IMR-90 (cell line): ENCODE data around the gene IRF2. TPM values are rescaled to one million over a fixed set of nuclear protein-coding genes. Genes with fewer than 3 reads are reported as not detected.

ENCODE experiments used
- ATAC-seq: fragments of 200-7000 bp; cut with Tn5 transposase; 2 replicates; pipeline ENCODE4 v1.9.1; 2020; ENCODE audit warnings: low read depth, mild to moderate bottlenecking, moderate library complexity
- BruUV-seq: library from RNA; stranded (reverse); fragments of 400-500 nt; replicated peaks from 2 replicates; lab custom pipeline; 2021; lab: Mats Ljungman, UMichigan
- CTCF ChIA-PET: fragments of 300-600 bp; formaldehyde crosslinking; extraction: SDS; loops from one replicate; lab custom pipeline; 2021; ENCODE audit warnings: antibody characterized with exemption; lab: Yijun Ruan, JAX
- POLR2A ChIA-PET: fragments of 300-600 bp; sonication (Branson Sonifier 250); formaldehyde crosslinking; loops from one replicate; lab custom pipeline; 2022; ENCODE audit warnings: antibody characterized with exemption; ENCODE audit not compliant: unreplicated experiment; lab: Charles Lee
- DNase-seq: peaks from one replicate; pipeline ENCODE4 v3.0.0; 2013
- H2AFZ ChIP-seq: replicated peaks from 2 replicates; pipeline ENCODE3; 2013; ENCODE audit warnings: low read length, mild to moderate bottlenecking; ENCODE audit not compliant: poor library complexity
- H2AK5ac ChIP-seq: 2 replicates; pipeline ENCODE4 v1.6.1; 2013; ENCODE audit warnings: low read depth, low read length, inconsistent platforms
- H2AK9ac ChIP-seq: replicated peaks from 2 replicates; pipeline ENCODE3; 2013; ENCODE audit warnings: mild to moderate bottlenecking, low read depth, low read length, moderate library complexity; ENCODE audit not compliant: poor library complexity
- H2BK120ac ChIP-seq: 2 replicates; pipeline ENCODE4 v1.6.1; 2013; ENCODE audit warnings: low read depth, low read length, inconsistent platforms
- H2BK15ac ChIP-seq: 3 replicates; pipeline ENCODE4 v1.6.1; 2013; ENCODE audit warnings: low read depth, low read length, inconsistent platforms
- H2BK20ac ChIP-seq: 2 replicates; pipeline ENCODE4 v1.6.1; 2013; ENCODE audit warnings: low read depth, mild to moderate bottlenecking, inconsistent platforms, low read length, moderate library complexity
- H2BK5ac ChIP-seq: 2 replicates; pipeline ENCODE4 v1.6.1; 2013; ENCODE audit warnings: mild to moderate bottlenecking, low read depth, low read length, inconsistent platforms; ENCODE audit not compliant: poor library complexity, severe bottlenecking
- H3K14ac ChIP-seq: replicated peaks from 2 replicates; pipeline ENCODE4 v1.6.1; 2013; ENCODE audit warnings: low read depth, low read length, inconsistent platforms
- H3K18ac ChIP-seq: 2 replicates; pipeline ENCODE4 v1.6.1; 2013; ENCODE audit warnings: low read depth, low read length, control low read depth
- H3K23ac ChIP-seq: 2 replicates; pipeline ENCODE4 v1.6.1; 2013; ENCODE audit warnings: low read depth, low read length, inconsistent platforms
- H3K27ac ChIP-seq: 2 replicates; pipeline ENCODE4 v1.5.1; 2013; ENCODE audit warnings: mild to moderate bottlenecking, control low read depth, low read length; ENCODE audit not compliant: insufficient read depth
- H3K27me3 ChIP-seq: 2 replicates; pipeline ENCODE4 v1.6.1; 2013; ENCODE audit warnings: low read length; ENCODE audit not compliant: control insufficient read depth, insufficient read depth
- H3K36me3 ChIP-seq: 2 replicates; pipeline ENCODE4 v1.6.1; 2013; ENCODE audit warnings: low read length, mixed read lengths; ENCODE audit not compliant: control insufficient read depth, insufficient read depth
- H3K4ac ChIP-seq: 2 replicates; pipeline ENCODE4 v1.6.1; 2013; ENCODE audit warnings: low read depth, low read length, inconsistent platforms
- H3K4me1 ChIP-seq: 2 replicates; pipeline ENCODE4 v1.6.1; 2013; ENCODE audit warnings: low read length, mixed read lengths; ENCODE audit not compliant: control insufficient read depth, insufficient read depth
- H3K4me2 ChIP-seq: 2 replicates; pipeline ENCODE4 v1.6.1; 2013; ENCODE audit warnings: low read depth, mild to moderate bottlenecking, control low read depth, low read length, moderate library complexity
- H3K4me3 ChIP-seq: 2 replicates; pipeline ENCODE4 v1.5.1; 2013; ENCODE audit warnings: low read depth, mild to moderate bottlenecking, control low read depth, low read length, moderate library complexity; ENCODE audit not compliant: insufficient read depth
- H3K56ac ChIP-seq: 2 replicates; pipeline ENCODE4 v1.6.1; 2013; ENCODE audit warnings: low read length, inconsistent platforms; ENCODE audit not compliant: insufficient read depth; ENCODE audit errors: extremely low read depth
- H3K79me1 ChIP-seq, 2 experiments: 2 replicates each; pipeline ENCODE4 v1.6.1; 2013; ENCODE audit warnings: low read length in 2 of 2, inconsistent platforms in 1 of 2, low read depth in 1 of 2
- H3K9ac ChIP-seq: 2 replicates; pipeline ENCODE4 v1.6.1; 2013; ENCODE audit warnings: low read depth, low read length, control low read depth
- H3K9me1 ChIP-seq: 2 replicates; pipeline ENCODE4 v1.6.1; 2013; ENCODE audit warnings: low read length, inconsistent platforms; ENCODE audit not compliant: insufficient read depth
- H3K9me3 ChIP-seq: 2 replicates; pipeline ENCODE4 v1.6.1; 2013; ENCODE audit warnings: low read length; ENCODE audit not compliant: control insufficient read depth, insufficient read depth
- H4K20me1 ChIP-seq: 2 replicates; pipeline ENCODE4 v1.6.1; 2013; ENCODE audit warnings: low read length, inconsistent platforms; ENCODE audit not compliant: insufficient read depth
- H4K5ac ChIP-seq: 2 replicates; pipeline ENCODE4 v1.6.1; 2013; ENCODE audit warnings: mild to moderate bottlenecking, low read depth, low read length, control low read depth
- H4K8ac ChIP-seq, 2 experiments: 2 replicates each; pipeline ENCODE4 v1.6.1; 2013; ENCODE audit warnings: low read depth in 2 of 2, low read length in 2 of 2, control low read depth in 1 of 2, inconsistent platforms in 1 of 2
- H4K91ac ChIP-seq: 2 replicates; pipeline ENCODE4 v1.6.1; 2013; ENCODE audit warnings: low read depth, low read length, inconsistent platforms; ENCODE audit not compliant: insufficient read depth
- BHLHE40 ChIP-seq: fragments of 150-350 bp; IDR thresholded peaks from 2 replicates; pipeline ENCODE4 v1.6.1; 2016; ENCODE audit warnings: mild to moderate bottlenecking, low read depth, low read length
- CEBPB ChIP-seq: IDR thresholded peaks from 2 replicates; pipeline ENCODE4 v1.6.1; 2012; ENCODE audit warnings: low read depth, low read length, improper control_type of control experiment
- CHD1 ChIP-seq: IDR thresholded peaks from 2 replicates; pipeline ENCODE4 v1.6.1; 2012; ENCODE audit warnings: low read depth, low read length, improper control_type of control experiment
- MAZ ChIP-seq: IDR thresholded peaks from 2 replicates; pipeline ENCODE4 v1.6.1; 2012; ENCODE audit warnings: low read depth, mild to moderate bottlenecking, low read length, improper control_type of control experiment, moderate library complexity, borderline replicate concordance
- MXI1 ChIP-seq: IDR thresholded peaks from 2 replicates; pipeline ENCODE4 v1.6.1; 2012; ENCODE audit warnings: low read depth, mild to moderate bottlenecking, low read length, moderate library complexity, borderline replicate concordance
- POLR2A ChIP-seq: IDR thresholded peaks from 2 replicates; pipeline ENCODE4 v1.6.1; 2012; ENCODE audit warnings: mild to moderate bottlenecking, low read depth, low read length
- RCOR1 ChIP-seq: IDR thresholded peaks from 2 replicates; pipeline ENCODE4 v1.6.1; 2012; ENCODE audit warnings: mild to moderate bottlenecking, low read length, improper control_type of control experiment; ENCODE audit not compliant: insufficient replicate concordance
- WGBS, 2 experiments: methylation state at CpG; one replicate each; pipeline versions ENCODE4 v1.1.5 to v1.1.7; 2013; ENCODE audit warnings: missing lambda C conversion rate in 2 of 2; ENCODE audit not compliant: insufficient read length in 1 of 2; ENCODE audit errors: extremely low coverage in 2 of 2; 5-methylcytosine and 5-hydroxymethylcytosine counted together
- dilution Hi-C: fragments of 300-500 bp; cut with HindIII; formaldehyde crosslinking; loops from one replicate; pipeline ENCODE4 v1.14.3; 2018; ENCODE audit warnings: low sequenced_read_pairs; ENCODE audit not compliant: unreplicated experiment
- in situ Hi-C: fragments of 300-500 bp; cut with MboI; formaldehyde crosslinking; loops from 3 replicates; pipeline ENCODE4 v1.14.3; 2019; ENCODE audit warnings: low sequenced_read_pairs, inconsistent platforms, mixed read lengths
- intact Hi-C: fragments of 100-400 bp; cut with micrococcal nuclease; formaldehyde crosslinking; loops from 2 replicates; pipeline ENCODE4 v1.10.0; 2022
- polyA plus RNA-seq, 3 experiments: library from polyadenylated mRNA; depleted of rRNA; stranded (reverse); fragments of >200 nt; gene quantifications; 2 replicates each; pipeline ENCODE4 v1.2.3, GENCODE V29; 2012; ENCODE audit warnings: low replicate concordance in 1 of 3
- total RNA-seq: library from RNA; depleted of rRNA; stranded (reverse); fragments of >200 nt; gene quantifications from 2 replicates; pipeline ENCODE4 v1.2.3, GENCODE V29; 2012
- TF ChIP-seq, protein P1 (sequence below): fragments of 150-350 bp; IDR thresholded peaks from 2 replicates; pipeline ENCODE4 v1.6.1; 2017; ENCODE audit warnings: mild to moderate bottlenecking, antibody characterized with exemption, low read length, low read depth
- TF ChIP-seq, protein P2 (sequence below): fragments of 150-350 bp; IDR thresholded peaks from 2 replicates; pipeline ENCODE4 v1.6.1; 2016; ENCODE audit warnings: low read depth, mild to moderate bottlenecking, low read length, moderate library complexity, borderline replicate concordance

Gene IRF2
- total and polyA plus RNA-seq, 2 of the 4 experiments (the other 2 are of a cell fraction) = 16.5 to 21.9 TPM

DNA sequence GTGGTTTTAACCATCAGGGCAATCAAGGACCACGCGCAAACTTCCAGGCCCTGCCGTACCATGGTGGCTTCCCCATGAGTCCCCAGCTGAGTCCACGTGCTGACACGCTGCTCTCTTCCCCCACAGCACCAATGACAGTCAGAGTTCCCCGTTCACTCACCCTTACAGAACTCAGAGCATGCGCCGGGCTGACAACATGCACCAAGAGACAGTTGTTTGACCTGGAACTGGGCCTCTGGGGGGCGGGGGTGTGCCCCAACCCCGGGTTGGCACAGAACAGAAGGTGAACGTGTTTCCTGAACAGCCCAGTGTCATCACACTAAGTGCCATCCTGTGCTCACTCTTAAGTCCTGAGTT lies 29.4 kb downstream of the IRF2 start:
- Histone ChIP-seq H3K9me3 (no peaks in the 10 kb centered on the region), H2AK9ac (no peak overlapping the region), H2AFZ (no peak overlapping the region), H3K4me1 (peaks cover 29% of the 10 kb centered on the region), H3K4me2 (no peak overlapping the region), H3K56ac (no peak overlapping the region), H3K27me3 (no peaks in the 10 kb centered on the region), H2AK5ac (no peak overlapping the region), H3K36me3 (no peaks in the 10 kb centered on the region), H4K20me1 (peaks cover 43% of the 10 kb centered on the region), H2BK15ac (no peak overlapping the region), H4K91ac (no peak overlapping the region), H3K9ac (no peak overlapping the region), H4K8ac (no peak overlapping the region), H2BK5ac (no peak overlapping the region), H2BK20ac (no peak overlapping the region), H3K27ac (no peak overlapping the region), H3K23ac (no peak overlapping the region), H3K14ac (no peak overlapping the region), H3K18ac (no peak overlapping the region), H4K5ac (no peak overlapping the region), H3K79me1 (peaks cover 52 to 86% of the 10 kb centered on the region in 2 experiments), H3K9me1 (peaks cover 28% of the 10 kb centered on the region), H3K4me3 (no peak overlapping the region), H3K4ac (no peak overlapping the region), H2BK120ac (no peak overlapping the region)
- 100% methylated on average over 4 of the region's 11 CpGs; no CpG with 5 or more reads in 1 of the 2 experiments for WGBS, 2 experiments
- POLR2A ChIA-PET = no interaction called here
- ATAC-seq = no peak
- in situ Hi-C loops (no loop called here), intact Hi-C loops (no loop called here), dilution Hi-C loops (no loop called here)
- CTCF ChIA-PET = no interaction called here
- no peak for TF ChIP-seq CHD1
- no peak for TF ChIP-seq POLR2A
- TF ChIP-seq, protein P1, sequence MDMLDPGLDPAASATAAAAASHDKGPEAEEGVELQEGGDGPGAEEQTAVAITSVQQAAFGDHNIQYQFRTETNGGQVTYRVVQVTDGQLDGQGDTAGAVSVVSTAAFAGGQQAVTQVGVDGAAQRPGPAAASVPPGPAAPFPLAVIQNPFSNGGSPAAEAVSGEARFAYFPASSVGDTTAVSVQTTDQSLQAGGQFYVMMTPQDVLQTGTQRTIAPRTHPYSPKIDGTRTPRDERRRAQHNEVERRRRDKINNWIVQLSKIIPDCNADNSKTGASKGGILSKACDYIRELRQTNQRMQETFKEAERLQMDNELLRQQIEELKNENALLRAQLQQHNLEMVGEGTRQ = no peak
- no peak for TF ChIP-seq MAZ
- no peak for TF ChIP-seq BHLHE40
- no peak for TF ChIP-seq MXI1
- TF ChIP-seq, protein P2, sequence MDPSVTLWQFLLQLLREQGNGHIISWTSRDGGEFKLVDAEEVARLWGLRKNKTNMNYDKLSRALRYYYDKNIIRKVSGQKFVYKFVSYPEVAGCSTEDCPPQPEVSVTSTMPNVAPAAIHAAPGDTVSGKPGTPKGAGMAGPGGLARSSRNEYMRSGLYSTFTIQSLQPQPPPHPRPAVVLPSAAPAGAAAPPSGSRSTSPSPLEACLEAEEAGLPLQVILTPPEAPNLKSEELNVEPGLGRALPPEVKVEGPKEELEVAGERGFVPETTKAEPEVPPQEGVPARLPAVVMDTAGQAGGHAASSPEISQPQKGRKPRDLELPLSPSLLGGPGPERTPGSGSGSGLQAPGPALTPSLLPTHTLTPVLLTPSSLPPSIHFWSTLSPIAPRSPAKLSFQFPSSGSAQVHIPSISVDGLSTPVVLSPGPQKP = no peak
- TF ChIP-seq RCOR1 = no peak
- no peak for TF ChIP-seq CEBPB
- DNase-seq = no peak
- no TSS peak for BruUV-seq
